Left lobe of liver (tissue), 2 donors: ENCODE measurements around the gene PDCD2L. TPM values are rescaled to one million over a fixed set of nuclear protein-coding genes. Genes with fewer than 3 reads are reported as not detected.
A peak's percentile ranks its signal among the peaks of the same experiment; 100 is the strongest.
"Not testable (repeated sequence)": the region's sequence is repeated elsewhere in the genome, so short reads cannot be mapped to it uniquely, and the experiment has no call there.

Source experiments
- ATAC-seq: fragments of 200-7000 bp; cut with Tn5 transposase; one replicate; pipeline ENCODE4 v1.9.1; 2020; ENCODE audit warnings: mild to moderate bottlenecking, moderate library complexity
- DNase-seq: peaks from one replicate; pipeline ENCODE4 v3.0.0-alpha.2; 2020; ENCODE audit warnings: low spot score
- total RNA-seq: library from RNA; stranded (reverse); gene quantifications from one replicate; pipeline ENCODE4 v1.2.1, GENCODE V29; 2021
- donor health status: DM: no; HTN: no; CAD: no; lungs with moderate emphysema.
- donor health status: DM: no; HTN: yes; CAD: no.

The PDCD2L gene
- total RNA-seq, 1 donor from 2014 or later: 3.3 TPM

DNA sequence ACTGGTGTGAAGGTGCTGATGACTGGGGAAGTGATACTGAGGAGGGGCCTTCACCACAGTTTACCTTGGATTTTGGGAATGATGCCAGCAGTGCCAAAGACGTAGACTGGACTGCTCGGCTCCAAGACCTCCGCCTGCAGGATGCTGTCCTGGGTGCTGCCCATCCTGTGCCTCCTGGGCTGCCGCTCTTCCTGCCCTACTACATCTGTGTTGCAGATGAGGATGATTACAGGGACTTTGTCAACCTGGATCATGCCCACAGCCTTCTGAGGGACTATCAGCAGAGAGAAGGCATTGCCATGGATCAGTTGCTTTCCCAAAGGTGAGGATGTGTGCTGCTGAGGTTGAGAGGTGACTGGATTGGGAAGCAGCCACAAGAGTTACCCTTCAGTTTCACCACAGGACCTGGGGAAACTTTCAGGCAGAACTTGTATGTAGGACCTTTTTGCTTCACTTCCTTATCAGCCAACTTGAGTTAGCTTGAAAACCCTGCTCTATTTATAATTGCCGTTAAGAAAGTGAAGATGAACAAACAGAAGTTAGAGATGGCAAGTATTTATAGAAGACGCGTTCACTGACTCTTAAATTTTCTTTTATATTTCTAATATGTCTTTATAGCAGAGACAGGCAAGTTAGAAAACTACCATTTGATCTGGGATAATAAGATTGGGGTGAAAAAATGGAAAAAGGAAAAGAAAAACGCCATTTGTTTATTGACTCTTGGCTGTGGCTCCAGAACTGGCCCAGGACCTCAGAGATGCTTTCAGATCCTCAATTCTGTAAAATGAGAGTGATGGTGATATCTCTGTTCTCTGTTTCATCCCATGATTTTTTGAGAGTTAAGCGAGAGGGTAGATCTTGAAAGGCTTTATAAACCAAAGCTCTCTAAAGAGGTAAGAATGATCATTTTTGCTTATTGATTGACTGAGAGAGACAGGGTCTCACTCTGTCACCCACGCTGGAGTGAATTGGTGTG, 5.3 kb downstream of the PDCD2L start:
- ATAC-seq (no peak), DNase-seq (no peak)

DNA sequence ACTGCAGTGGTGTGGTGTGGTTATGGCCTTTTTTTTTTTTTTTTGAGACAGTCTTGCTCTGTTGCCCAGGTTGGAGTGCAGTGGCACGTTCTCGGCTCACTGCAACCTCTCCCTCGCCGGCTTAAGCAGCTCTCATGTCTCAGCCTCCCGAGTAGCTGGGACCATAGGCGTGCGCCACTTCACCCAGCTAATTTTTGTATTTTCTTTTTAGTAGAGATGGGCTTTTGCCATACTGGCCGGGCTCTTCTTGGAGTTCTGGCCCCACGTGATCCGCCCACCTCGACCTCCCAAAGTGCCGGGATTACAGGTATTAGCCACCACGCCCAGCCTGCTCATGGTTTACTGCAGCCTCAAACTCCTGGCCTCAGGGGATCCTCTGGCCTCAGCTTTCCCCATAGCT, 7.0 kb downstream of the PDCD2L start:
- DNase-seq (no peak), ATAC-seq (no peak)

DNA sequence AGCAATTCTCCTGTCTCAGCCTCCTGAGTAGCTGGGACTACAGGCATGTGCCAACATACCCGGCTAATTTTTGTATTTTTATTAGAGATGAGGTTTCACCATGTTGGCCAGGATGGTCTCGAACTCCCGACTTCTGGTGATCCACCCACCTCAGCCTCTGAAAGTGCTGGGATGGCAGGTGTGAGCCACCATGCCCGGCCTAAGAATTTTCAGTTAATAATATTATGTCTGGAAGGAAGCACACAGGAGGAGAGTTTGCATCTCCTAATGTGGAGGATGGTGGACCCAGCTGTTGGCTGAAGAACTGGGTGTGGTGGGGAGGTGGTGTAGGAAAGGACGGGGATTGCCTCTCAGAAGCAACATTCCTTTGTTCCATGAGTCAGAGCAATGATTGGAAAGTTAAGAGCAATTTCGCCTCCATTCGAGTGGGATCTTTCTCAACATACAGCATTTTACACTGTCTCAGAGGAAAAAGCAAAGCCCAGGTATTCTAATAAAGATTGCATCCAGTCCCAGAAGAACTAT, 11.9 kb downstream of the PDCD2L start:
- ATAC-seq: no peak
- peak; percentile 16 for DNase-seq

DNA sequence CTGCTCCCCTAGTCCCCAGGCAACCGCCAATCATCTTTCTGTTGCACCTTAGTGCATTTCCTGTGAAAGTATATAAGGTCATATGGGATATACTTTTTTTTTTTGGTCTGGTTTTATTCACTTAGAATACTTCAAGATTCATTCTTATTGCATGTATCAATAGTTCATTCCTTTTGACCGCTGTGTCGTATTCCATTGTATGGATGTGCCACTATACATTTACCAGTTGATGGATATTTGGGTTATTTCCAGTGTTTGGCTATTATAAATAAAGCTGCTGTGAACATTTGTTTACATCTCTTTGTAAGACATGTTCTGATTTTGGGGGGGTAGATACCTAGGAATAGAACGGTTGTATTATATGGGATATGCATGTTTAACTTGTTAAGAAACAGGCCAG, 14.1 kb downstream of the PDCD2L start:
- no peak for DNase-seq
- no peak for ATAC-seq

DNA sequence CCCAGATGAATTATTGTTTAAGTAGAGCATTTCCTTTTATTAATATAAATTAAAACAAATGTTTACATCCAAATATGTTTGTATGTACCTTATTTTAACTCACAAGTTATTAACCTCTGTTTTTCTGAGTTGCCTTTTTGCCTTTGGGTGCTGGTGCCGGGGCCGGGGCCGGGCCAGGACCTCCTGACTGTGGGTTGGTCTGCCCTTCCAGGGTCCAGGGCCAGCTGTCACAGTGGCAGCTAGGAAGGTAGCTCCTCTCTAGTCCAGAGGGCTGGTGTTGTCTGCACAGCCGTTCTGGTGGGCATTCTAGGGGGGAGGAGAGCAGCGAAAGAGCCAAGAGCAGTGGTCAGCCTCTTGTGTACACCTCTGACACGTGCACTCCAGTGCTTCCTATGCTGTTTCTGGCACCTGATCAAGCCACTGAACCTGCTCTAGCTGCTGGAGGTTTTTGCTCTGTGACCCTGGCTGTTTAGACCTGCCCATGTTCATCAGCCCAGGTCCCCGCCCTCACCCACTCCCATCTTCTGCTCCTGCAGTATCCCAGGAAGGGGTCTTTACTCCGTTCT, 22.0 kb downstream of the PDCD2L start:
- ATAC-seq (peak; percentile 38), DNase-seq (peak; percentile 51)

DNA sequence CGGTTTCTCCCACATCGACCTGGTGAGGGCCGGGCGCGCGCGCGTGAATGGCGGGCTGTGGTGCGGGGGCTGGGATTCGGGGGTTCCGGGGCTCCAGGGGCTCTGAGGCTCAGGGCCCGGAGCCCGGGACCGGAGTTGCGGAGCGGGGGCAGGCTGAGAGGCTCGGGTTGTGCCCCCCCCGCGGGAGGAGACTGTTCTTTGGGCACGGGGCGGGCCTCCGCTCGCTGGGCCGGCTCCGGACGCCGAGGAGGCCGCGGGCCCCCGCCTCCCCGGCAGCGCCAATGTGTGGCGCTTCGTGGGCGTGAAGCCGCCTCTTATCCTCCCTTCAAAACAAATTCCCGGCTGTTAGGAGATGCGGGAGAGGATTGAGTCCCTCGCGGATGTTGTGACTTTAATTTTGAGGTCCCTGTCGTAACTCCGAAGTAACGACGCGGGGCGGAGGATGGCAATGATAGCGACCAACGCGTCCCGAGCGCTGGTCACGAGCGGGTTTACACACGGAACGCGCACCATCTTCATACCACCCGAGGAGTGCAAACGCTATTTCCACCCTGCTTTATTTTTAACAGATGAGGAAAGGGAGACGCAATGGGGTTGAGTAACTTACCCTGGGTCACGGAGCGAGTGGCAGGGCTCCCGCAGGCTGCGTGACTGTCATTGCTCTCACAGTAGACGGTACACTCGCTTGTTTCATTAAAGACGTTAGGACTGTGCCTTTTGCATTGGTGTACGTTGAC, 24.5 kb downstream of the PDCD2L start:
- ATAC-seq (peak; percentile 75), DNase-seq (peak; percentile 49)

DNA sequence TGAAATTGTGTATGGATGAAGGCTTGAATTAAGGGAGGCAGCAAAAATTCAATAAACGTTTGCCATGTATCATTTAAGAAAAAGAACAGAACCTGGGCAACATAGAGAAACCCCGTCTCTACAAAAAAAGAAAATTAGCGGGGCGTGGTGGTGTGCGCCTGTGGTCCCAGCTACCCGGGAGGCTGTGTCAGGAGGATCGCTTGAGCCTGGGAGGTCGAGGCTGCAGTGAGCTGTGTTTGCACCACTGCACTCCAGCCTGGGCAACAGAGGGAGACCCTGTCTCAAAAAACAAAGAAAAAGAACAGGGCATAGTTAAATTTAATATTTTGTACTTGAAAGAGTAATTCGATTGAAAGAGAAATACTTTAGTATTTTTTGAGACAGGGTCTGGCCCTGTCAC, 25.4 kb downstream of the PDCD2L start:
- ATAC-seq (no peak), DNase-seq (no peak)

DNA sequence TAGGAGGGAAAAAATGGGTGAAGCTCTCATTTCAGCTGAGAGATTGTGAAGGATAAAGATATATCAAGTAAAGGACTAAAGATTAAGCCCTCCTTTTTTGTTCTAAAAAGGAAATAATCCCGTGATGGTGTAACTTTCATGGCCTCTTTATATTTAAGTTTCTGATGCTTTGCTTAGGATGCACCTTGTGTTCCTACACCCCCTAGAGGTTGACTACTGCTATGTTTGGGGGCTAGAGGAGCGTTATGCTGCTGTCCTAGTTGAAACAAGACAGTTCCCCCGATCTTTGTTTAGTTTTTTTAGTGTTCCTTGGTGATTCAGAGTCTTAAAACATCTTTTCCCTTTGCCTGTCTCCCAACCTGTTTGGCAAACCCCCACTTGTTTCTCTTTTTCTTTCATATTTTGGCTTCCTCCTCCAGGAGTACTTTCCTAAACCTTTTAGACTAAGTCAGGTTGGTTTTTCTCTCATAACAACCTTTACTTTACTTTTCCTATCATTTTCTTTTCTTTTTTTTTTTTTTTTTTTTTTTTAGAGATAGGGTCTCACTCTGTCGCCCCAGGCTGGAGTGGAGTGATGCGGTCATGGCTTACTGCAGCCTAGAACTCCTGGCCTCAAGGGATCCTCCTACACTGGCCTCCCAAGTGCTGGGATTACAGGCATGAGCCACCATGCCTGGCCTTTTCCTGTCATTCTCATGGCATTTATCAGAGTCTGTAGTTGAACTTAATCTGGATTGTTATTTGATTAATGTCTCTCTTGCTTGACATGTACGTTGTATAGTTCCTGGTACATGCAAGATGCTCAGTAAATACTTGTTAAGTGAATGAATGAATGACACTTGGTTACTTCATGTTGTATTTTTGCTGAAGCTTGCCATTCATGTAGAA, 26.8 kb downstream of the PDCD2L start:
- DNase-seq: no peak
- no peak for ATAC-seq

DNA sequence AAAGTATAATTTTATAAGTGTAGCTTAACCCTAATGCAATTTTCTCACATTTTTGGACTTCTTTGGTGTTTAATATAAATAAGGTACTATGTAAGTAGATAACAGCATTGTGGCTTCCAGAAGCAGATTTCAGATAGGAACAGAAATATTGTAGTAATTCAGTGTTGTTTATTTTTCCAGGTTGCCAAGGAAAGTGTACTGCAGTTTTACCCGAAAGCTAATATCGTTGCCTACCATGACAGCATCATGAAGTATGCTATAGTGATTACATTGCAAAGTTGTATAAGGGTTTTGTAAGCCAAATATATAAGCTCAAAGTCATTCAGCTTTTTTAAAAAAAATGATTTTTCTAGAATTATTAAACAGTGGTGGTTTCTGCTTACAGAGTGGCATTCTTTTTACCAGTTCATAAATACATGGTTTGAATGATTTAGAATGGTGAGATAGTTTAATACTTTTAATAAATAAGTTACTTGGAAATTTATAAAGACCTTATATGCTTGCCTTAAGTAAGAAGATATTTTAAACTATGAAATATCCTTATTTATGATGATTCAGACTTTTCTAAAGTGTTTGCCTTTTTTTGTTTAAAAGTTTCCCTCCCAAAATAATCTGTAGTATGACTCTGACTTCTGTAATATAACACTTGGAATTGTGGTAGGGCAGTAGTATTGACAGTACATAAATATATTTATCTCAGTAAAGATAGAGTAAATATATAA, 27.6 kb downstream of the PDCD2L start:
- ATAC-seq (no peak), DNase-seq (no peak)

DNA sequence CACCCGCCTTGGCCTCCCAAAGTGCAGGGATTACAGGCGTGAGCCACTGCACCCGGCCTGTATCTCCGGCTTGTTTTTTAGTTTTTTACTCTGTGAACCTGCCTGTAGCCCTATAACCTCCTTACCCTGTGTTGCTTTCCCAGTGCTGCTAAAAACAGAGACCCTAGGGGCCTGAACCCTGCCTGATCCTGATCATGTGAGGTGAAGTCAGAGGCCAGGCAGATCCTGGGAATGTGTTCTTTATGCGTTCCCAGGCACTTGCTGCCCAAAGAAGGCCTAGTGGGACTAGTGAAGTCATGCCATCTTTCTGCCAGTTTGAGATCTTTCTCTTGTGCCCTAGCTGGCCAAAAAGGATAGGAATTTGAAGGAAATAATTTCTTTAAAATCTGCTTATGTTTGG, 28.6 kb downstream of the PDCD2L start:
- ATAC-seq: no peak
- no peak for DNase-seq

DNA sequence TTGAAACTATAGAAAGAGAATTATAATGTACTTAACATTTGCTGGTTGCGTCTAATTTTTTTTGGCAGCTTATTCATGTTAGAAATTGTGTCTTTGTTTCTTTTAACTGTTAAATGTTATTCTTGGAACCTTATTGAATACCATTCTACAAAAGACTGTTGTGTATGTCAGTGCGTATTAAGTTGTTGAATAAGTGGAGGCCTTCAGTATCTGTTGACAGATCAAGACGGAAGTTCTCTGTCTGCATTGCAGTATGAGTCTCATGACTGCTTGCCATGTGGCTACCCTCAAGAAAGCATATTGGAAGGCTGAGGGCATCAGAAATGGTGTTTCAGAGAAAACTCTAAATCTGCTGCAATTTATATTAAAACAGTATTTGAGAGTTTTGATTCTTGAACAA, 32.5 kb downstream of the PDCD2L start:
- ATAC-seq (no peak), DNase-seq (no peak)

DNA sequence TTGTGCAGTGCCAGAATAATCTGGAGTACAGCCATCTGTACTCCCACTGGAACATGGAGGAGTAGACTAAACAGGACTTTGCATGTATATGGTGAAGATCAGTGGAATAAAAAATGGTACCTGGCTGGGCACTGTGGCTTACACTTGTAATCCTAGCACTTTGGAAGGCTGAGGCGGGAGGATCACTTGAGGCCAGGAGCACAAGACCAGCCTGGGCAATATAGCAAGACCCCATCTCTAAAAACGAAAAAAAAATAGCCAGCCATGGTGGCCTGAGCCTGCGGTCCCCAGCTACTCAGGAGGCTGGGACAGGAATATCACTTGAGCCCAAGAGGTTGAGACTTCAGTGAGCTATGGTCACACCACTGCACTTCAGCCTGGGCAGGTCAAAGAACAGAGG, 44.0 kb downstream of the PDCD2L start:
- DNase-seq: no peak
- ATAC-seq: no peak

DNA sequence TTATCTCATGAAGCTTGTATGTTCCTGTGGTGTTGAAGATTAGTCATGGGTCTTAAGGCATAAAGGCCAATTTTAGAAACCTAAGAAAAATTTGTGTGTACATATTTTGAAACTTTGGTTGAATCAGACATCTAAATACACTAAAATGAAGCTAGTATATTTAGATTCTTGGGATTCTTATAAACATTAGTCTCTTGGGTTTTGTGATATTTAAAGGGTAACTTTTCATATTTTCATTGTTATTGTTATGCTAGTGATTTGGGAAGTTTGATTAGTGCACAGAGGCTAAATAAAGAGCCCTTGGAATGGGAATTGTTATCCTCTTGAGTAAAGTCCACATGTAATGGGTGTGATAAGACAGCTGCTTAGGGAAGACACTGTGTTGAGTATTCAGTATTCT, 48.5 kb downstream of the PDCD2L start:
- DNase-seq (no peak), ATAC-seq (no peak)

DNA sequence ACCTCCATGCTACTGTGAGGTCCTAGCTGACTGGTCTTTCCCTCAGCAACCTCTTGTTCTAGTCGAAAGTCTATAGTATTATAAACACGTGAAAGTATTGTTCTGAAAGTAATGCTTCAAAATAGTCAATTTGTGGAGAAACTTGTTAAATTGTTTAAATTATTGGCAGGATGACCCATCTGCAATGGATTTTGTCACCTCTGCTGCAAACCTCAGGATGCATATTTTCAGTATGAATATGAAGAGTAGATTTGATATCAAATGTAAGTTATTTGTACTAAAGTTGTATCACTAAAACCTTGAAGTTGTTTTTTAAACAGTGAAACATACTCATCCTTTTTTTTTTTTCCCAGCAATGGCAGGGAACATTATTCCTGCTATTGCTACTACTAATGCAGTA, 49.9 kb downstream of the PDCD2L start:
- ATAC-seq: no peak

DNA sequence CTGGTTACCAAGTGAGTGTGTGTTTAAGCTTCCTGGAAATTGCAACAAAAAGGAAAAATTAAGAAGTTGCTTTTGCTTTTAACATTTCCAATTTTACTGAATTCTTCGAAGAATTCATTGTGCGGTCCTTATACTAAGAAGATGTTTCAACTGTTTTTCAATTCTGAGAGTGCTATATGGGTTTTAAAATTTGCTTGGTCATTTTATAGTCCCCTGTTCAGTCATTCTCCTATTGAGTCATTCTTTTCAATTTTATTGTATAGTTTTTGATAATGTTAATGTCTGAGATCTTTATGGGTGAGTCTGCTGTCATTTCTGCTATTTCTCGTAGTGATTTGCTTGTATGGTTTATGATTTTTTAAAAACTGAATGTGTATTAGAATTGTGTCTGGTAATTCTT, 50.5 kb downstream of the PDCD2L start:
- ATAC-seq (no peak), DNase-seq (no peak)

More for the DNA sequence above, 49.9 kb downstream of the PDCD2L start:
- no peak for DNase-seq

DNA sequence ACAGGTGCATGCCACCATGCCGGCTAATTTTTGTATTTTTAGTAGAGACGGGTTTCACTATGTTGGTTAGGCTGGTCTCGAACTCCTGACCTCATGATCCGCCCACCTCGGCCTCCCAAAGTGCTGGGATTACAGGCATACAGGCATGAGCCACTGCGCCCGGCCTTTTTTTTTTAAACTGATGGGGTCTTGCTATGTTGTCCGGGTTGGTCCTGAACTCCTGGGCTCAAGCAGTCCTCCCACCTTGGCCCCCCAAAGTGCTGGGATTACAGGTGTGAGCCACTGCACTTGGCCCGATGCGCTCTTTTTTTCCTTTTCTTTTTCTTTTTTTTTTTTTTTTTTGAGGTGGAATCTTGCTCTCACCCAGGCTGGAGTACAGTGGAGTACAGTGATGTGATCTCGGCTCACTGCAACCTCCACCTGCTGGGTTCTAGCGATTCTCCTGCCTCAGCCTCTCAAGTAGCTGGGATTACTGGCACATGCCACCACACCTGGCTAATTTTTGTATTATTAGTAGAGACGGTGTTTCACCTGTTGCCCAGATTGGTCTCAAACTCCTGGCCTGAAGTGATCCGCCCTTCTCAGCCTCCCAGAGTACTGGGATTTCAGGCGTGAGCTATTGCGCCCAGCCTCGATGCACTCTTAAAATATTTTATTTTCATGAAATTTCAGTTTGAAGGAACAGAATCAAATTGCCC, 51.7 kb downstream of the PDCD2L start:
- DNase-seq, ATAC-seq: not testable (repeated sequence)

DNA sequence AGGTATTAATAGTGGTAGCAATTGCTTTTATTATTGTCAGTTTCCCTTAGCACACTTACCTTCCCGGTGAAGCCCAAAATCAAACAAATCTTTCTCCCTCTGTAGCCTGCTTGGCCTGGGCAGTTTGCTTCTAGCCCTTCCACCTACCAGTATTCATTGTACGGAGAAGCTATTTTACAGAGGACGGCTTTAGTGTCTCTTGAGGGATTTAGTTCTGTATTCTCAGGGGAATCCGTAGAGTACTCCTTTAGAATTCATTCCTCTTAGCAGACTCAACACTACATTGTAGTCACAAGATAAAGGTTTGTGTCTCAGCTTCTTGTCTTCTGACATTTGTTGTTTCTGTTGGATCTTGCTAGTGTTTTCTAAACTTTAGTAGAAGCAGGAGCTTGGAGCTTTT, 53.2 kb downstream of the PDCD2L start:
- DNase-seq (no peak), ATAC-seq (no peak)

DNA sequence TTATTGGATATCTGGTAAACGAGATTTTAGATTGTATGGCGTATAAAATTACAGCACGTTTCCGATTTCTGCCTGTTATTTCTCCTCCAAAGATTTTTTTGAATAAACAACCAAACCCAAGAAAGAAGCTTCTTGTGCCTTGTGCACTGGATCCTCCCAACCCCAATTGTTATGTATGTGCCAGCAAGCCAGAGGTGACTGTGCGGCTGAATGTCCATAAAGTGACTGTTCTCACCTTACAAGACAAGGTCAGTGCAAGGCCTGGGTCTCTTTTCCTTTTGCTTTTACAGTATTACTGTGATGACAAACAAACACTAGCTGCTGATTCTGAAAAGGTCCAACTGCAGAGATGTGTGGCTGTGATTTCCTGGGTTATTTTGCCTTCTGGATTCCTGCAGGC, 54.5 kb downstream of the PDCD2L start:
- DNase-seq: no peak
- ATAC-seq: no peak

DNA sequence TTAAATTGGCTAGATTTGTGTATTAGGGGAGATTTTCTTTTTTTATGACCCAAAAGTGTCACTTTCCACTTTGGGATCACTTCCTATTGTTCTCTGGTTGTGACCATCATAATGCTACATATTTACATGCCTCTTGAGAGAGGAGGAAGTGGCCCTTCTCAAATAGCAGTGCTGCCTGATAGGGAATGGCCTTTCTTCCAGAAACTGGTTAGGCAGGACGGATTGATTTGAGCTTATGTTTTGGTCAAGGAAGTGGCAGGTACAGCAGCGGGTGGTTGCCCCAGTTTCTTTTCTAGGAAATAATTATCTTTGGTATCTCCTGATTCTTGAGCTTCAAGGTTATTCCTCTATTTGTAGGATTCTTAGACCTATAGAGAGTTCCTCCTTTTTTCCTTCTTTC, 55.4 kb downstream of the PDCD2L start:
- ATAC-seq (no peak), DNase-seq (no peak)
